K562 (cell line): ENCODE measurements around the gene CYB5B. TPM values are rescaled to one million over a fixed set of nuclear protein-coding genes. Genes with fewer than 3 reads are reported as not detected.
A peak's percentile ranks its signal among the peaks of the same experiment; 100 is the strongest.

Experiments used
- ATAC-seq: fragments of 200-7000 bp; cut with Tn5 transposase; 3 replicates; pipeline ENCODE4 v1.9.1; 2020; ENCODE audit warnings: moderate library complexity
- BruUV-seq: library from RNA; stranded (reverse); fragments of 400-500 nt; replicated peaks from 2 replicates; lab custom pipeline; 2021; lab: Mats Ljungman, UMichigan
- CTCF ChIA-PET: fragments of 300-600 bp; formaldehyde crosslinking; extraction: SDS; loops from one replicate; lab custom pipeline; 2021; ENCODE audit warnings: low intra/inter-chr PET ratio; lab: Yijun Ruan, JAX
- POLR2A ChIA-PET: fragments of 300-600, 350-650 bp; sonication (Branson Sonifier 250); formaldehyde crosslinking; extraction: SDS; loops from one replicate; lab custom pipeline; 2021; ENCODE audit warnings: antibody characterized with exemption, inconsistent platforms; lab: Yijun Ruan, JAX
- DNase-seq, 4 experiments: peaks; one replicate each; pipeline versions ENCODE4 v3.0.0 to v3.0.0-alpha.2; 2011 to 2018; ENCODE audit warnings: low spot score in 3 of 4, mixed read lengths in 3 of 4; ENCODE audit errors: extremely low read depth in 1 of 4
- FAIRE-seq: peaks from 2 replicates; lab custom pipeline; 2011; peaks lifted over from hg19 to GRCh38; lab: Jason Lieb, UNC
- H2AFZ ChIP-seq: 2 replicates; pipeline ENCODE4 v1.6.0; 2011; ENCODE audit warnings: low read depth, low read length, control low read depth, inconsistent platforms
- H3K27ac ChIP-seq: fragments of 200-600 bp; 3 replicates; pipeline ENCODE4 v1.8.0; 2011; ENCODE audit warnings: low read depth, mild to moderate bottlenecking, control low read depth, inconsistent platforms, low read length, moderate library complexity, mixed read lengths; ENCODE audit errors: extremely low read depth
- H3K27me3 ChIP-seq, 2 experiments: fragments of 300-600 bp in 1 of 2; 2 replicates in 1 of 2; 3 replicates in 1 of 2; pipeline versions ENCODE4 v1.6.0 to v1.8.0; 2011; ENCODE audit warnings: inconsistent platforms in 2 of 2, low read length in 2 of 2, mild to moderate bottlenecking in 1 of 2, mixed read lengths in 1 of 2, moderate library complexity in 1 of 2; ENCODE audit not compliant: control insufficient read depth in 2 of 2, insufficient read depth in 2 of 2
- H3K36me3 ChIP-seq: fragments of 300-600 bp; 3 replicates; pipeline ENCODE4 v1.8.0; 2011; ENCODE audit warnings: mild to moderate bottlenecking, low read length, inconsistent platforms; ENCODE audit not compliant: control insufficient read depth, insufficient read depth
- H3K4me1 ChIP-seq, 2 experiments: fragments of 200-600 bp in 1 of 2; replicated peaks in 1 of 2; 2 replicates in 1 of 2; 3 replicates in 1 of 2; pipeline versions ENCODE4 v1.5.1 to v1.8.0; 2011; ENCODE audit warnings: inconsistent platforms in 2 of 2, low read length in 2 of 2, mild to moderate bottlenecking in 1 of 2, mixed read lengths in 1 of 2, moderate library complexity in 1 of 2; ENCODE audit not compliant: control insufficient read depth in 2 of 2, insufficient read depth in 2 of 2
- H3K4me2 ChIP-seq: 2 replicates; pipeline ENCODE4 v1.6.1; 2011; ENCODE audit warnings: low read length, control low read depth, inconsistent platforms, mixed read lengths; ENCODE audit not compliant: insufficient read depth
- H3K4me3 ChIP-seq: fragments of 200-600 bp; sonication (generic), shearing (Covaris generic); 2 replicates; pipeline ENCODE4 v1.5.1; 2016; ENCODE audit warnings: control low read depth, inconsistent platforms
- H3K79me2 ChIP-seq: fragments of 200-600 bp; 3 replicates; pipeline ENCODE4 v1.8.0; 2011; ENCODE audit warnings: low read length, inconsistent platforms; ENCODE audit not compliant: control insufficient read depth, insufficient read depth
- H3K9ac ChIP-seq, 2 experiments: 2 replicates each; pipeline versions ENCODE4 v1.6.0 to v1.6.1; 2011; ENCODE audit warnings: low read depth in 2 of 2, low read length in 2 of 2, control low read depth in 1 of 2, inconsistent platforms in 1 of 2, mild to moderate bottlenecking in 1 of 2, mixed read lengths in 1 of 2; ENCODE audit not compliant: insufficient read depth in 1 of 2
- H3K9me1 ChIP-seq: one replicate; pipeline ENCODE4 v1.6.0; 2011; ENCODE audit warnings: inconsistent platforms, mild to moderate bottlenecking, low read length, moderate library complexity; ENCODE audit not compliant: control insufficient read depth, insufficient read depth
- H3K9me3 ChIP-seq: replicated peaks from 2 replicates; pipeline ENCODE4 v1.5.1; 2011; ENCODE audit warnings: low read depth, low read length, inconsistent platforms; ENCODE audit not compliant: control insufficient read depth, insufficient read depth
- H4K20me1 ChIP-seq: replicated peaks from 2 replicates; pipeline ENCODE4 v1.6.1; 2011; ENCODE audit warnings: low read length, inconsistent platforms, mixed read lengths; ENCODE audit not compliant: control insufficient read depth, insufficient read depth
- HDGF ChIP-seq: fragments of 450-650 bp; IDR thresholded peaks from 2 replicates; pipeline ENCODE4 v1.6.1; 2016
- LARP7 ChIP-seq: fragments of 450-650 bp; IDR thresholded peaks from 2 replicates; pipeline ENCODE4 v1.6.1; 2016
- MEIS2 ChIP-seq: fragments of 450-650 bp; IDR thresholded peaks from 2 replicates; pipeline ENCODE4 v1.6.1; 2014; ENCODE audit warnings: mild to moderate bottlenecking; ENCODE audit not compliant: partially characterized antibody
- MIER1 ChIP-seq: fragments of 450-650 bp; IDR thresholded peaks from 2 replicates; pipeline ENCODE4 v1.6.1; 2016; ENCODE audit warnings: antibody characterized with exemption, mild to moderate bottlenecking, low read depth
- RB1 ChIP-seq: fragments of 450-650 bp; IDR thresholded peaks from 2 replicates; pipeline ENCODE4 v1.6.1; 2017; ENCODE audit warnings: low read depth, mild to moderate bottlenecking
- ZNF324 ChIP-seq: fragments of 250-450 bp; sonication (Bioruptor Pico); IDR thresholded peaks from 2 replicates; pipeline ENCODE4 v1.4.0; 2020; ENCODE audit warnings: mild to moderate bottlenecking
- WGBS: fragments of 100-300 bp; shearing (Covaris generic); methylation state at CpG from one replicate; pipeline ENCODE4 v1.1.6; 2016; ENCODE audit warnings: low coverage, mixed read lengths; ENCODE audit not compliant: insufficient coverage; ENCODE audit errors: missing lambda C conversion rate; 5-methylcytosine and 5-hydroxymethylcytosine counted together
- in situ Hi-C: fragments of 300-500 bp; cut with MboI; formaldehyde crosslinking; loops from 4 replicates; pipeline ENCODE4 v1.15.0; 2018; ENCODE audit warnings: inconsistent platforms, mixed read lengths
- intact Hi-C: fragments of 100-400 bp; cut with micrococcal nuclease; formaldehyde crosslinking; loops from 2 replicates; pipeline ENCODE4 v1.14.2; 2022
- polyA plus RNA-seq, 8 experiments: library from polyadenylated mRNA; depleted of rRNA in 4 of 8; stranded (reverse) in 5 of 8; unstranded in 3 of 8; fragments of >200 nt; fragmentation: Nextera tagmentation in 2 of 8; fragmentation: Illumina TruSeq in 1 of 8; extraction: Ambion mirVana in 2 of 8; extraction: Trizol in 1 of 8; gene quantifications; 2 replicates each; pipeline versions ENCODE4 v1.2.1 to v1.2.3, GENCODE V29; 2011 to 2014; ENCODE audit warnings: inconsistent platforms in 1 of 8, missing spikeins in 1 of 8
- total RNA-seq, 7 experiments: library from RNA; depleted of rRNA in 6 of 7; stranded (reverse); fragments of >200 nt in 6 of 7; fragmentation: Illumina TruSeq in 2 of 7; extraction: Trizol in 2 of 7; gene quantifications; 2 replicates each; pipeline versions ENCODE4 v1.2.1 to v1.2.3, GENCODE V29; 2011 to 2021; ENCODE audit warnings: low replicate concordance in 1 of 7
- TF ChIP-seq, protein P1 (sequence below), 2 experiments: fragments of 450-650 bp; conservative IDR thresholded peaks; 2 replicates each; pipeline ENCODE4 v1.6.1; 2017; ENCODE audit warnings: mild to moderate bottlenecking in 2 of 2, moderate library complexity in 2 of 2
- TF ChIP-seq, protein P2 (sequence below): sonication (generic); formaldehyde crosslinking; IDR thresholded peaks from 2 replicates; pipeline ENCODE4 v1.5.0; 2020; ENCODE audit warnings: missing genetic modification reagents
- TF ChIP-seq, protein P3 (sequence below): IDR thresholded peaks from 3 replicates; pipeline ENCODE4 v1.6.1; 2011; ENCODE audit warnings: borderline replicate concordance, mild to moderate bottlenecking; ENCODE audit not compliant: insufficient read length, insufficient read depth
- TF ChIP-seq, protein P4 (sequence below): fragments of 250-450 bp; sonication (Bioruptor Pico); IDR thresholded peaks from 2 replicates; pipeline ENCODE4 v1.4.0; 2020; ENCODE audit warnings: mild to moderate bottlenecking, moderate library complexity
- TF ChIP-seq, protein P5 (sequence below), 2 experiments: fragments of 200-800 bp in 1 of 2; sonication (Bioruptor generic) in 1 of 2; sonication (generic) in 1 of 2; formaldehyde crosslinking in 1 of 2; IDR thresholded peaks in 1 of 2; conservative IDR thresholded peaks in 1 of 2; 2 replicates each; pipeline versions ENCODE4 v1.5.0 to v1.6.1; 2016 to 2020; ENCODE audit warnings: missing compliant biosample characterization in 1 of 2, missing genetic modification characterization in 1 of 2, missing genetic modification reagents in 1 of 2
- TF ChIP-seq, protein P6 (sequence below), 3 experiments: fragments of 200-800 bp in 1 of 3; sonication (Bioruptor generic) in 1 of 3; sonication (generic) in 1 of 3; formaldehyde crosslinking in 1 of 3; IDR thresholded peaks; 2 replicates each; pipeline versions ENCODE4 v1.6.1 to v1.8.0; 2016 to 2022; ENCODE audit warnings: mild to moderate bottlenecking in 2 of 3, missing compliant biosample characterization in 2 of 3, missing genetic modification characterization in 2 of 3, missing genetic modification reagents in 1 of 3

CYB5B gene
- total and polyA plus RNA-seq, 9 of the 15 experiments (the other 6 are each of a cell fraction or from before 2014, with no cell fraction given) = 29.9 to 274 (median 136) TPM

DNA sequence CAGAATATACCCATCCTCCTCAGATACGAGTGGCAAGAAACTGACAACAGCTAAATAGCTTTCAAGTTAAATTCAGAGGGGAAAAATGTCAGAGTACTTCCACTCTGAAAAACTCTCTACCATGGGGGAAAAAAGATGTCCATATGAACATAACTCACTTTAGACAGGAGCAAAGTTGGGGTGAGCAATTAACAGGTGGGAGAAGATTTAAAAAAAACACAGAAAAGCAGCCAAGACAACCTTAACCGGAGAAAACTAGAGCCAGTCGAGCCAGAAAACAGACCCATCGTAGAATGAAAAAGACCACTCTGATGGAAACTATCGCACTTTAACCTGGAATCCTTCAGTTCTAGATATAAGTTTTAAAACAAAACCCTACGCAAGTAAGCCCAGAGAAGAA is 39.4 kb upstream of the CYB5B start (continued):
- TF ChIP-seq, protein P1, sequence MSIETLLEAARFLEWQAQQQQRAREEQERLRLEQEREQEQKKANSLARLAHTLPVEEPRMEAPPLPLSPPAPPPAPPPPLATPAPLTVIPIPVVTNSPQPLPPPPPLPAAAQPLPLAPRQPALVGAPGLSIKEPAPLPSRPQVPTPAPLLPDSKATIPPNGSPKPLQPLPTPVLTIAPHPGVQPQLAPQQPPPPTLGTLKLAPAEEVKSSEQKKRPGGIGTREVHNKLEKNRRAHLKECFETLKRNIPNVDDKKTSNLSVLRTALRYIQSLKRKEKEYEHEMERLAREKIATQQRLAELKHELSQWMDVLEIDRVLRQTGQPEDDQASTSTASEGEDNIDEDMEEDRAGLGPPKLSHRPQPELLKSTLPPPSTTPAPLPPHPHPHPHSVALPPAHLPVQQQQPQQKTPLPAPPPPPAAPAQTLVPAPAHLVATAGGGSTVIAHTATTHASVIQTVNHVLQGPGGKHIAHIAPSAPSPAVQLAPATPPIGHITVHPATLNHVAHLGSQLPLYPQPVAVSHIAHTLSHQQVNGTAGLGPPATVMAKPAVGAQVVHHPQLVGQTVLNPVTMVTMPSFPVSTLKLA (conservative IDR thresholded peaks at IDR 0.05) = 0 out of 4 replicates have a peak, but pooled peaks of 1 of the 2 experiments have one; percentile 35
- TF ChIP-seq MEIS2 (peak; percentile 2), LARP7 (peak; percentile 36; the same call in 1 of the 2 replicates), MIER1 (peak; percentile 32; the same call in 1 of the 2 replicates)
- TF ChIP-seq, protein P2, sequence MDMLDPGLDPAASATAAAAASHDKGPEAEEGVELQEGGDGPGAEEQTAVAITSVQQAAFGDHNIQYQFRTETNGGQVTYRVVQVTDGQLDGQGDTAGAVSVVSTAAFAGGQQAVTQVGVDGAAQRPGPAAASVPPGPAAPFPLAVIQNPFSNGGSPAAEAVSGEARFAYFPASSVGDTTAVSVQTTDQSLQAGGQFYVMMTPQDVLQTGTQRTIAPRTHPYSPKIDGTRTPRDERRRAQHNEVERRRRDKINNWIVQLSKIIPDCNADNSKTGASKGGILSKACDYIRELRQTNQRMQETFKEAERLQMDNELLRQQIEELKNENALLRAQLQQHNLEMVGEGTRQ (CRISPR knock-in tag) = no peak
- TF ChIP-seq, protein P3, sequence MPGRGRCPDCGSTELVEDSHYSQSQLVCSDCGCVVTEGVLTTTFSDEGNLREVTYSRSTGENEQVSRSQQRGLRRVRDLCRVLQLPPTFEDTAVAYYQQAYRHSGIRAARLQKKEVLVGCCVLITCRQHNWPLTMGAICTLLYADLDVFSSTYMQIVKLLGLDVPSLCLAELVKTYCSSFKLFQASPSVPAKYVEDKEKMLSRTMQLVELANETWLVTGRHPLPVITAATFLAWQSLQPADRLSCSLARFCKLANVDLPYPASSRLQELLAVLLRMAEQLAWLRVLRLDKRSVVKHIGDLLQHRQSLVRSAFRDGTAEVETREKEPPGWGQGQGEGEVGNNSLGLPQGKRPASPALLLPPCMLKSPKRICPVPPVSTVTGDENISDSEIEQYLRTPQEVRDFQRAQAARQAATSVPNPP = no peak

DNA sequence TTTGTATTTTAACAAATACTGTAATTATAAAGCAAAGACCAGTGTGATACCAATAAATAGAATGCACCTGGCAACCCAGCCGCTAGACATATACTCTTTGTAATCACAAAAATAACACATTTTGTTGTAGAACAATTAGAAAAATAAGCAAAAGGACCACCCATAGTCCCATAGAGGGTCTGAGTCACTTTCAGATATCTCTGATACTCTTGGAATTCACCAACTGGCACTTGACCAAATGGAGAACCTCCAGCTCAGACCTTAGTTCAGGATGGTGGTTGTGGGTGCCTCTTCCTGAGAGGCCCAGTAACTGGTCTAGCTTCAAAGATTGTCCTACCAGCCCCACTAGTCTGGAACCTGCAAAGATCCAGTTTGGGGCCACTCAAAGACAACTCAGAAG is 37.8 kb upstream of the CYB5B start:
- 27% methylated on average over 1 of the region's 1 CpG for WGBS
- peak overlapping the region; percentile 59 for H3K4me3 ChIP-seq
- H3K27me3 ChIP-seq = no peaks in the 10 kb centered on the region
- peaks cover 45% of the 10 kb centered on the region for H3K79me2 ChIP-seq
- no peaks in the 10 kb centered on the region for H3K9me3 ChIP-seq
- H3K9me1 ChIP-seq = no peaks in the 10 kb centered on the region
- H2AFZ ChIP-seq = peak overlapping the region; percentile 99
- DNase-seq = peak in 1 of 4 experiments; percentile 15
- ChIA-PET POLR2A (interaction anchor here (1.0 to 1.5 kb wide), 4 partner anchors 9 to 213 kb away, joined by 3 to 7 read pairs (median 6); no protein-coding TSS in a partner anchor), CTCF (no interaction called here)
- intact Hi-C loops (no loop called here), in situ Hi-C loops (no loop called here)
- H3K4me2 ChIP-seq = peak overlapping the region; percentile 82; the same call in 1 of the 2 replicates
- H4K20me1 ChIP-seq = no peaks in the 10 kb centered on the region
- ATAC-seq = no peak
- peak overlapping the region; percentile 17; the same call in 2 of the 3 replicates for H3K27ac ChIP-seq
- H3K4me1 ChIP-seq = peaks cover 4 to 31% of the 10 kb centered on the region in 2 experiments; a peak in 4 of 5 replicates
- H3K36me3 ChIP-seq = peaks cover 29% of the 10 kb centered on the region
- H3K9ac ChIP-seq = peak overlapping the region in 1 of 2 experiments; percentile 85; a peak in 2 of 4 replicates
- FAIRE-seq = no peak
- BruUV-seq = no TSS peak
- 0 out of 2 replicates have a peak, but pooled peaks have one; percentile 0 for TF ChIP-seq HDGF
- TF ChIP-seq, protein P4, sequence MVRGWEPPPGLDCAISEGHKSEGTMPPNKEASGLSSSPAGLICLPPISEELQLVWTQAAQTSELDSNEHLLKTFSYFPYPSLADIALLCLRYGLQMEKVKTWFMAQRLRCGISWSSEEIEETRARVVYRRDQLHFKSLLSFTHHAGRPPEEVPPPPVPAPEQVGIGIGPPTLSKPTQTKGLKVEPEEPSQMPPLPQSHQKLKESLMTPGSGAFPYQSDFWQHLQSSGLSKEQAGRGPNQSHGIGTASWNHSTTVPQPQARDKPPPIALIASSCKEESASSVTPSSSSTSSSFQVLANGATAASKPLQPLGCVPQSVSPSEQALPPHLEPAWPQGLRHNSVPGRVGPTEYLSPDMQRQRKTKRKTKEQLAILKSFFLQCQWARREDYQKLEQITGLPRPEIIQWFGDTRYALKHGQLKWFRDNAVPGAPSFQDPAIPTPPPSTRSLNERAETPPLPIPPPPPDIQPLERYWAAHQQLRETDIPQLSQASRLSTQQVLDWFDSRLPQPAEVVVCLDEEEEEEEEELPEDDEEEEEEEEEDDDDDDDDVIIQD = no peak
- TF ChIP-seq, protein P5, sequence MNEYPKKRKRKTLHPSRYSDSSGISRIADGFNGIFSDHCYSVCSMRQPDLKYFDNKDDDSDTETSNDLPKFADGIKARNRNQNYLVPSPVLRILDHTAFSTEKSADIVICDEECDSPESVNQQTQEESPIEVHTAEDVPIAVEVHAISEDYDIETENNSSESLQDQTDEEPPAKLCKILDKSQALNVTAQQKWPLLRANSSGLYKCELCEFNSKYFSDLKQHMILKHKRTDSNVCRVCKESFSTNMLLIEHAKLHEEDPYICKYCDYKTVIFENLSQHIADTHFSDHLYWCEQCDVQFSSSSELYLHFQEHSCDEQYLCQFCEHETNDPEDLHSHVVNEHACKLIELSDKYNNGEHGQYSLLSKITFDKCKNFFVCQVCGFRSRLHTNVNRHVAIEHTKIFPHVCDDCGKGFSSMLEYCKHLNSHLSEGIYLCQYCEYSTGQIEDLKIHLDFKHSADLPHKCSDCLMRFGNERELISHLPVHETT (CRISPR knock-in tag; conservative IDR thresholded peaks at IDR 0.05 in 1 of 2, IDR thresholded peaks at IDR 0.05 in 1 of 2) = no peak
- TF ChIP-seq, protein P6, sequence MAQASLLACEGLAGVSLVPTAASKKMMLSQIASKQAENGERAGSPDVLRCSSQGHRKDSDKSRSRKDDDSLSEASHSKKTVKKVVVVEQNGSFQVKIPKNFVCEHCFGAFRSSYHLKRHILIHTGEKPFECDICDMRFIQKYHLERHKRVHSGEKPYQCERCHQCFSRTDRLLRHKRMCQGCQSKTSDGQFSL (CRISPR knock-in tag; IDR thresholded peaks at IDR 0.05) = no peak
- TF ChIP-seq, protein P6 (tag; IDR thresholded peaks at IDR 0.05) = no peak
- no peak for TF ChIP-seq ZNF324 (CRISPR knock-in tag)
- TF ChIP-seq RB1 = no peak
